Nephron (organoid): ENCODE measurements around the gene NEAT1.

Source experiments
- H3K27ac Mint-ChIP-seq, 3 experiments: 2 replicates each; pipeline ENCODE4 v1.8.0; 2020; ENCODE audit warnings: mixed read lengths in 3 of 3, mild to moderate bottlenecking in 2 of 3, moderate library complexity in 1 of 3
- H3K27me3 Mint-ChIP-seq: 2 replicates; pipeline ENCODE4 v1.8.0; 2021; ENCODE audit warnings: low read depth, mild to moderate bottlenecking, moderate library complexity, mixed read lengths
- H3K36me3 Mint-ChIP-seq: 2 replicates; pipeline ENCODE4 v1.8.0; 2020; ENCODE audit warnings: low read depth, mixed read lengths
- H3K4me1 Mint-ChIP-seq: 2 replicates; pipeline ENCODE4 v1.8.0; 2020; ENCODE audit warnings: mixed read lengths
- H3K4me3 Mint-ChIP-seq, 3 experiments: 2 replicates each; pipeline ENCODE4 v1.8.0; 2020; ENCODE audit warnings: mild to moderate bottlenecking in 3 of 3, mixed read lengths in 3 of 3, moderate library complexity in 2 of 3
- H3K9me3 Mint-ChIP-seq: 2 replicates; pipeline ENCODE4 v1.8.0; 2020; ENCODE audit warnings: mixed read lengths
- CTCF ChIP-seq, 3 experiments: fragments of 200-600 bp; sonication (generic); IDR thresholded peaks; one replicate each; pipeline ENCODE4 v1.5.0; 2021; ENCODE audit warnings: antibody characterized with exemption in 3 of 3; ENCODE audit not compliant: unreplicated experiment in 3 of 3

Gene NEAT1

GRCh38 chr11:65489706-65490320 is 67.2 kb downstream of the NEAT1 start:
- no peak for TF ChIP-seq CTCF (IDR thresholded peaks at IDR 0.05; ENCODE audit: unreplicated experiment in 3 of 3)
- Mint-ChIP-seq H3K36me3 (no peaks in the 10 kb centered on the region), H3K9me3 (no peaks in the 10 kb centered on the region), H3K27ac (peak overlapping the region; percentile 98 to 100 (median 100)), H3K4me3 (peak overlapping the region; percentile 45 to 68 (median 60)), H3K27me3 (peaks cover 3% of the 10 kb centered on the region), H3K4me1 (peaks cover 89% of the 10 kb centered on the region)

GRCh38 chr11:65491163-65491465 is 68.5 kb downstream of the NEAT1 start:
- peak overlapping the region; percentile 98 to 100 (median 100) for H3K27ac Mint-ChIP-seq
- TF ChIP-seq CTCF (IDR thresholded peaks at IDR 0.05; ENCODE audit: unreplicated experiment in 3 of 3), result no peak
- no peaks in the 10 kb centered on the region for H3K36me3 Mint-ChIP-seq
- peaks cover 3% of the 10 kb centered on the region for H3K27me3 Mint-ChIP-seq
- peak overlapping the region; percentile 23 to 51 (median 49) for H3K4me3 Mint-ChIP-seq
- H3K9me3 Mint-ChIP-seq, result no peaks in the 10 kb centered on the region
- H3K4me1 Mint-ChIP-seq, result peaks cover 83% of the 10 kb centered on the region

GRCh38 chr11:65491614-65492386 is 69.2 kb downstream of the NEAT1 start:
- Mint-ChIP-seq H3K27me3 (peaks cover 3% of the 10 kb centered on the region), H3K36me3 (no peaks in the 10 kb centered on the region)

GRCh38 chr11:65492387-65492636 is 69.7 kb downstream of the NEAT1 start:
- Mint-ChIP-seq H3K9me3 (no peaks in the 10 kb centered on the region), H3K27me3 (peaks cover 3% of the 10 kb centered on the region), H3K36me3 (no peaks in the 10 kb centered on the region), H3K4me3 (peak overlapping the region; percentile 33 to 71 (median 57)), H3K27ac (peak overlapping the region; percentile 98 to 100 (median 100)), H3K4me1 (peaks cover 89% of the 10 kb centered on the region)
- TF ChIP-seq CTCF (IDR thresholded peaks at IDR 0.05; ENCODE audit: unreplicated experiment in 3 of 3), result no peak

More at GRCh38 chr11:65491614-65492386, 69.2 kb downstream of the NEAT1 start:
- Mint-ChIP-seq H3K27ac (peak overlapping the region; percentile 98 to 100 (median 100)), H3K9me3 (no peaks in the 10 kb centered on the region), H3K4me1 (peaks cover 89% of the 10 kb centered on the region), H3K4me3 (peak overlapping the region; percentile 33 to 71 (median 57))
- no peak for TF ChIP-seq CTCF (IDR thresholded peaks at IDR 0.05; ENCODE audit: unreplicated experiment in 3 of 3)

GRCh38 chr11:65492637-65493366 is 70.2 kb downstream of the NEAT1 start:
- H3K4me1 Mint-ChIP-seq, result peaks cover 84% of the 10 kb centered on the region
- H3K36me3 Mint-ChIP-seq, result no peaks in the 10 kb centered on the region
- H3K9me3 Mint-ChIP-seq, result no peaks in the 10 kb centered on the region
- H3K27me3 Mint-ChIP-seq, result peaks cover 3% of the 10 kb centered on the region
- TF ChIP-seq CTCF (IDR thresholded peaks at IDR 0.05; ENCODE audit: unreplicated experiment in 3 of 3), result no peak
- peak overlapping the region; percentile 54 to 73 (median 71) for H3K4me3 Mint-ChIP-seq
- peak overlapping the region; percentile 98 to 100 (median 100) for H3K27ac Mint-ChIP-seq
